Cardiac fibroblast (primary cell): ENCODE data around the gene TEX29.

Experiments used
- DNase-seq, 2 donors: peaks; one replicate each; pipeline versions ENCODE4 v3.0.0 to v3.0.0-alpha.2; 2010; ENCODE audit warnings: low read depth in 2 of 2
- H3K4me3 ChIP-seq, 2 donors: replicated peaks in 1 of 2; 1 replicate in 1 of 2; 2 replicates in 1 of 2; pipeline ENCODE4 v1.5.1; 2011; ENCODE audit warnings: low read depth in 2 of 2, low read length in 2 of 2, mild to moderate bottlenecking in 2 of 2, moderate library complexity in 1 of 2
- TF ChIP-seq, protein P1 (sequence below): IDR thresholded peaks from one replicate; pipeline ENCODE4 v1.5.1; 2011; ENCODE audit warnings: low read depth, mild to moderate bottlenecking, low read length, inconsistent platforms

Gene TEX29

DNA sequence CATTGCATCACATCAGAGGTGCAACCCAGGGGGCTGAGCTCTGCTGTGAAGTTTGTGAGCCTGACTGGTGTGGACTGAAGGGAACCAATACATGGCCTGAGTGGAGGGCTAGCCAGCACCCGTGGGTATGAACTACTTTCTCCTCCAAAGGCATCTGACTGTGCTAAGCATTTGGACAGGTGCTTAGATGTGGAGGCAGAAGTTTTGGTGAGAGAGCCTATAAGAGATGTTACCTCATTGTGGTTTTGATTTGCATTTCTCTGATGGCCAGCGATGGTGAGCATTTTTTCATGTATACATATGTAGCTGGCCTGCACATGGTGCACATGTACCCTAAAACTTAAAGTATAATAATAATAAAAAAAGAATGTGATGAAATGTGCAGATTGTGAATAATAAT is 46.9 kb downstream of the TEX29 start:
- no peak overlapping the region for H3K4me3 ChIP-seq
- TF ChIP-seq, protein P1, sequence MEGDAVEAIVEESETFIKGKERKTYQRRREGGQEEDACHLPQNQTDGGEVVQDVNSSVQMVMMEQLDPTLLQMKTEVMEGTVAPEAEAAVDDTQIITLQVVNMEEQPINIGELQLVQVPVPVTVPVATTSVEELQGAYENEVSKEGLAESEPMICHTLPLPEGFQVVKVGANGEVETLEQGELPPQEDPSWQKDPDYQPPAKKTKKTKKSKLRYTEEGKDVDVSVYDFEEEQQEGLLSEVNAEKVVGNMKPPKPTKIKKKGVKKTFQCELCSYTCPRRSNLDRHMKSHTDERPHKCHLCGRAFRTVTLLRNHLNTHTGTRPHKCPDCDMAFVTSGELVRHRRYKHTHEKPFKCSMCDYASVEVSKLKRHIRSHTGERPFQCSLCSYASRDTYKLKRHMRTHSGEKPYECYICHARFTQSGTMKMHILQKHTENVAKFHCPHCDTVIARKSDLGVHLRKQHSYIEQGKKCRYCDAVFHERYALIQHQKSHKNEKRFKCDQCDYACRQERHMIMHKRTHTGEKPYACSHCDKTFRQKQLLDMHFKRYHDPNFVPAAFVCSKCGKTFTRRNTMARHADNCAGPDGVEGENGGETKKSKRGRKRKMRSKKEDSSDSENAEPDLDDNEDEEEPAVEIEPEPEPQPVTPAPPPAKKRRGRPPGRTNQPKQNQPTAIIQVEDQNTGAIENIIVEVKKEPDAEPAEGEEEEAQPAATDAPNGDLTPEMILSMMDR, result no peak
- DNase-seq, result no peak

DNA sequence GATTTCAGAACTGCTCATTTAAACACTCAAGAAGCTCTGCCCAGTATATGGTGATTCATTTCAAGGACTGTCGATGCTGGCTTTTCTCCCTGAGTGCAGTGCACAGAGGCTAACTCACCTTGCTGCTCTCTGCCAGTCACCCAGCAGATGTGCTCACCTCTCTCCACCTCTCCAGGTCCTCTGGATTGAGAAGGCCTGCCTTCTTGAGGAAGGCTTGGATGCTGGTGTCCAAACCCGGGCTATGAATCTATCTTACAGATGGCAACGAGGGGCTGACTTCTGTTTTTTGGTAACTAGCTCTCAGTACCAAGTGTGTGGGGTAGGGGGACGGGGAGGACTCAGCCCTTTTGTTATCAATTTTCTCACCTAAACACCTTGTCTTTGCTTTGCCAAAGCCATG is 47.6 kb downstream of the TEX29 start:
- no peak for DNase-seq
- TF ChIP-seq, protein P1, result no peak
- H3K4me3 ChIP-seq, result no peak overlapping the region

DNA sequence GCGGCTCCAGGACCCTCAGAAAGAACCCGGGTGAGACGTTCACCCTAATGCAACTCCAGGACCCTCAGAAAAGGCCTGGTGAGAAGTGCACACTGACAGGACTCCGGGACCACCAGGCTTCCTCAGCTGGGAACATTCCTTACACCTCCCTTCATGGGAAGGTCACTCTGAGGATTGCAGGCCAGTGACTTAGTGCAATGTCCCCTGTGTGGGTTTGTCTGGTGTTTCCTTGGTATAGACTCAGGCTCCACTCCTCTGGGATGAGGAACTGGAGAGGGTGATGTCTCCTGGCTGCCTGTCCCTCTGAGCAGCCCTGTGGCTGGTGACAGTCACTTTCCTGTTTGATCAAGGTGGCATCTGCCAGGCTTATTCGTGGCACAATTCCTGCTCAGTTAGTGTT is 49.7 kb downstream of the TEX29 start:
- H3K4me3 ChIP-seq, result no peak overlapping the region

DNA sequence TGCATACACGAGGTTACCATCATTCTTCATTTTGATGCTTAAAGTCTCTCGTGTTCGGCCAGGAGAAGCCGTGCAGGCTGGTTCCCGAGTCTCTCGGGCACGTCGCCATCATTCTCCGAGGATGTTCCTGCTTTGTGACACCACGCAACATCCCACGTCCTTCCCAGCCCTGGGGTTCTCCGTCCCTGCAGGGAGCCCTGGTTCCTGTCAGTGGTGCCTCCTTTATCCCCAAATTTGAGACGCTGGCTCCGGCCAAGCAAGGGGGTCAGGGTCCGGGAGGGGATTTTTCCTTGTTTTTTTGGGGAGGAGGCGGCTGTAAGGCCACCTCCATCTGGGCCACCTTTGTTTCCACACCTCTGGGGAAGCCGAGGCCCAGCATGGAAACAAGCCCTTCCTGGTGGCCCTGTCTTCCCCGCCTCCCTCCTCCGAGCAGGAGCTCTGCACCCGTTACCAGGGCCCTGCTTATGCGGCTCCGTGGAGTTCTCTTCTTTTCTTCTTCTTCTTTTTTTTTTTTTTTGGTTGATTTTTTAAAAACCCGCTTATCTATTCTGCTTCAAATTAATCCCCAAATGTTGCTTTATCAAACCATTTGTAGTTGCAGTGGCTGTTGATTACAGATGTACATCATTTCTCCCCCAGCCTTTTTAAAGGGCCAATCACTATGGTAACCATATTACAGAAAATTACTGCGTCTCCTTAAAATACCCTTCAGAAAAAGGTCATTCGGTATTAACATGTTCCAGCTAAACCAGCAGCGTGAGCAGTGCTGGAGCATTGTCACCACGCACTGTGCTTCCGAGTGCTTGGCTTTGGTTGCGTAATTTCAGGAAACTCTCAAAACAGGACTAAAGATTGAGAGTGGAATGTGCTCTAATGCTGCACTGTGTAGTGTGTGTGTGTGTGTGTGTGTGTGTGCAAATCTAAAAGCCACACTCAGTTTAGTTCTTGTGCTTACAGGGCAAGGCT is 50.4 kb downstream of the TEX29 start:
- peak; percentile 2 to 48 for DNase-seq
- no peak overlapping the region for H3K4me3 ChIP-seq
- TF ChIP-seq, protein P1, result no peak

More for the DNA sequence above, 49.7 kb downstream of the TEX29 start:
- no peak for DNase-seq
- TF ChIP-seq, protein P1, result no peak

DNA sequence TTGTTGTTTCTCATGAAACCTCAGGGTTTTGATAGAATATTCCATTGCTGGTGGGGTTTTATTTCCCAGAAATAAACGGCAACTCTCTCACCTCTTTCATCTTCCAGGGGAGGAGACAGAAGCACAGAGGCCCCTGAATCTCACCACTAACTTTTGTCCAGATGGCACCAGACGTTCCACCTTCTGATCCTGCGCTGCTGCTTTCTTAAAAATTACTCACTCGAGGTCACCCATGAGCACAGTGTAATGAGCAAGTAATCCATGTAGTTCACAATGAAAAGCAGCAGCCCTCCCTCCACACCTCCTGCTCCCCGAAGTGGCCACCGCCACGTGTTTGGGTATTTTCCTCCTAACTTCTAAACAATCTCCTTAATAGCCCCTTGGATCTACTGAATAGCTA is 51.3 kb downstream of the TEX29 start:
- no peak overlapping the region for H3K4me3 ChIP-seq

DNA sequence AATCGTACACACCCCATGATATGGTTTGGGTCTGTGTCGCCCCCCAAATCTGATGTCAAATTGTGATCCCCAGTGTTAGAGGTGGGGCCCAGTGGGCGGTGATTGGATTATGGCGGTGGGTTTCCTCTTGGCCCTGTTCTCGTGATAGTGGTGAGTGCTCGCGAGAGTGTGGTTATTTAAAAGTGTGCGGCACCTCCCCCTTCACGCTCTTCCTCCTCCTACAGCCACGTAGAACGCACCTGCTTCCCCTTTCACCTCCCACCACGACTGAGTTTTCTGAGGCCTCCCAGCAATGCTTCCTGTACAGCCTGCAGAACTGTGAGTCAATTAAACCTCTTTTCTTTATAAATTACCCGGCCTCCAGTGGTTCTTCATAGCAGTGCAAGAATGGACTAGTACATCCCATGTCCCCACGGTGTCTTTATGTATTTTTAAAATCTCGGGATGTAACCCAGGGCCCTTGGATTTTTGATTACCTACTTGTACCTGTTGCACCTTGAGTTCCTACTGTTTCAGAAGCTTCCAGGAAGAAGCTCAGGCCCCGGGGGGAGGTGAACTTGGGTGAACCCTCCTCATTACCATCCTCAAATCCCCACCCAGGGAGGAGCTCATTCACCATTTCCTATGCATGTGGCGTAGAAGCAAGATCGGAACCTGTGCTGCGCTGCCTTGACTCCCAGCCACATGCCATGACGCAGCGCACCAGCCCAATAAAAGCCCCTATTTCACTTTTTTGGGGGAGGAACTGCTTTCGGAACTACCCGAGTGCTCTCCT is 52.4 kb downstream of the TEX29 start:
- TF ChIP-seq, protein P1, result no peak
- DNase-seq, result no peak

More for the DNA sequence above, 51.3 kb downstream of the TEX29 start:
- TF ChIP-seq, protein P1, result no peak
- no peak for DNase-seq

More for the DNA sequence above, 52.4 kb downstream of the TEX29 start:
- no peak overlapping the region for H3K4me3 ChIP-seq
